Adrenal gland (tissue), 5 donors: ENCODE results near the gene GSTM3.
"Not testable (repeated sequence)": the region's sequence is repeated elsewhere in the genome, so short reads cannot be mapped to it uniquely, and the experiment has no call there.

ENCODE experiments used
- CTCF ChIP-seq, 6 experiments: fragments of 450-650 bp in 4 of 6; fragments of 200-600 bp in 2 of 6; sonication (generic) in 1 of 6; IDR thresholded peaks; 1 replicate in 5 of 6; 2 replicates in 1 of 6; pipeline versions ENCODE4 v1.5.1 to v1.8.0; 2016 to 2021; ENCODE audit warnings: antibody characterized with exemption in 6 of 6, mild to moderate bottlenecking in 2 of 6, moderate library complexity in 1 of 6
- POLR2A ChIP-seq, 2 donors: fragments of 450-650 bp; IDR thresholded peaks; one replicate each; pipeline ENCODE4 v1.6.1; 2017; ENCODE audit warnings: antibody characterized with exemption in 2 of 2, mild to moderate bottlenecking in 2 of 2, moderate library complexity in 1 of 2
- donor health status: DM: no; HTN: no; CAD: no.

- not testable (repeated sequence) for TF ChIP-seq CTCF, POLR2A (IDR thresholded peaks at IDR 0.05)
These were observed 7.5 kb upstream of the GSTM3 start for GRCh38 chr1:109748311-109748710.
